UCSD-AML1 (cell line): ENCODE data around the gene MAP2K2.

Source experiments
- DNase-seq: peaks from one replicate; lab custom pipeline; 2025; ENCODE audit not compliant: unreplicated experiment; lab: John Stamatoyannopoulos, UW

The MAP2K2 gene

GRCh38 chr19:4045597-4046361, 78.1 kb downstream of the MAP2K2 start:
- no peak for DNase-seq

GRCh38 chr19:4044990-4045465, 78.9 kb downstream of the MAP2K2 start:
- DNase-seq, result no peak

- no peak for DNase-seq
Measured at GRCh38 chr19:4043966-4044715, 79.8 kb downstream of the MAP2K2 start.

GRCh38 chr19:4043401-4043800, 80.5 kb downstream of the MAP2K2 start:
- no peak for DNase-seq

- DNase-seq, result no peak
Measured at GRCh38 chr19:4042731-4043082, 81.2 kb downstream of the MAP2K2 start.

- DNase-seq, result no peak
Measured at GRCh38 chr19:4042064-4042730, 81.7 kb downstream of the MAP2K2 start.
